K562 (cell line): ENCODE results near the gene TDRKH.

Experiments used
- MYBL2 ChIP-seq, 2 experiments: fragments of 450-650 bp in 1 of 2; sonication (generic) in 1 of 2; formaldehyde crosslinking in 1 of 2; IDR thresholded peaks; 2 replicates each; pipeline versions ENCODE4 v1.6.1 to v1.8.1; 2017 to 2022; ENCODE audit warnings: borderline replicate concordance in 1 of 2, inconsistent platforms in 1 of 2, low read depth in 1 of 2, mild to moderate bottlenecking in 1 of 2, missing genetic modification reagents in 1 of 2, moderate library complexity in 1 of 2
- RCOR1 ChIP-seq, 2 experiments: IDR thresholded peaks; 2 replicates each; pipeline ENCODE4 v1.6.1; 2012; ENCODE audit warnings: low read depth in 2 of 2, low read length in 2 of 2, borderline replicate concordance in 1 of 2, improper control_type of control experiment in 1 of 2
- THRA ChIP-seq: fragments of 450-650 bp; IDR thresholded peaks from 2 replicates; pipeline ENCODE4 v1.6.1; 2017; ENCODE audit warnings: mild to moderate bottlenecking, moderate library complexity

GRCh38 chr1:151763990-151764389 lies 26.3 kb downstream of the TDRKH start:
- TF ChIP-seq RCOR1 (IDR thresholded peaks at IDR 0.05; ENCODE audit: borderline replicate concordance in 1 of 2, low read depth in 2 of 2, low read length in 2 of 2) (no peak), THRA (no peak), MYBL2 (IDR thresholded peaks at IDR 0.05; ENCODE audit: low read depth) (no peak), MYBL2 (CRISPR knock-in tag; IDR thresholded peaks at IDR 0.05; ENCODE audit: borderline replicate concordance) (no peak)
